ENCODE data around the gene LCLAT1.

- TF ChIP-seq POLR2AphosphoS5 (IDR thresholded peaks at IDR 0.05) (no peak), CTCF (IDR thresholded peaks at IDR 0.05) (no peak)
Observed at GRCh38 chr2:30403592-30404312, 43.3 kb upstream of the LCLAT1 start.
